ENCODE results near the gene CYP4Z1.
"Not testable (repeated sequence)": the region's sequence is repeated elsewhere in the genome, so short reads cannot be mapped to it uniquely, and the experiment has no call there.

GRCh38 chr1:47149162-47149561 lies 82.1 kb downstream of the CYP4Z1 start:
- not testable (repeated sequence) for TF ChIP-seq CTCF (IDR thresholded peaks at IDR 0.05); EP300 (IDR thresholded peaks at IDR 0.05); POLR2AphosphoS5 (IDR thresholded peaks at IDR 0.05); POLR2A (IDR thresholded peaks at IDR 0.05; ENCODE audit: low read depth)
